Measurements from ENCODE around the gene CFAP47. TPM values are rescaled to one million over a fixed set of nuclear protein-coding genes. Genes with fewer than 3 reads are reported as not detected.
"Not testable (repeated sequence)": the region's sequence is repeated elsewhere in the genome, so short reads cannot be mapped to it uniquely, and the experiment has no call there.

Gene CFAP47
- total RNA-seq, 1 donor from 2014 or later: 0.93 TPM

DNA sequence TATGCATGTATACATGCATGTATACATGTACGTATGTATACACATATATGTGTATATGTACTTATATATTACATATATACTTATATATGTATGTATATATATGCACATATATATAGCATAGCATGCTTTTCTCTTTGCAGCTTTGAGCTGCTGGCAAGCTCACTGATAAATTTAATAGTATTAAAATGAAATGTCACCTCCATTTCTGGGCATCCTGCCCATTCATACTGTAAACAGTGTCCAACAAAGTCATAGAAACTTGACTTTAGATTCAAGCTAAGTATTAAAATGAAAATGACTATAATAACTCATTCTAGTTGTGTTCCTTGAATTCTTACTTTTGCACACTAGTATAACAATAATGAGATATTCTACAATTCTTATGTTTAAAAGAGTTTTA, 163.7 kb downstream of the CFAP47 start:
- H3K4me3 Mint-ChIP-seq: no peak overlapping the region
- H3K9me3 Mint-ChIP-seq: peaks cover 8% of the 10 kb centered on the region
- H3K4me1 Mint-ChIP-seq: no peaks in the 10 kb centered on the region
- TF ChIP-seq, protein P1, sequence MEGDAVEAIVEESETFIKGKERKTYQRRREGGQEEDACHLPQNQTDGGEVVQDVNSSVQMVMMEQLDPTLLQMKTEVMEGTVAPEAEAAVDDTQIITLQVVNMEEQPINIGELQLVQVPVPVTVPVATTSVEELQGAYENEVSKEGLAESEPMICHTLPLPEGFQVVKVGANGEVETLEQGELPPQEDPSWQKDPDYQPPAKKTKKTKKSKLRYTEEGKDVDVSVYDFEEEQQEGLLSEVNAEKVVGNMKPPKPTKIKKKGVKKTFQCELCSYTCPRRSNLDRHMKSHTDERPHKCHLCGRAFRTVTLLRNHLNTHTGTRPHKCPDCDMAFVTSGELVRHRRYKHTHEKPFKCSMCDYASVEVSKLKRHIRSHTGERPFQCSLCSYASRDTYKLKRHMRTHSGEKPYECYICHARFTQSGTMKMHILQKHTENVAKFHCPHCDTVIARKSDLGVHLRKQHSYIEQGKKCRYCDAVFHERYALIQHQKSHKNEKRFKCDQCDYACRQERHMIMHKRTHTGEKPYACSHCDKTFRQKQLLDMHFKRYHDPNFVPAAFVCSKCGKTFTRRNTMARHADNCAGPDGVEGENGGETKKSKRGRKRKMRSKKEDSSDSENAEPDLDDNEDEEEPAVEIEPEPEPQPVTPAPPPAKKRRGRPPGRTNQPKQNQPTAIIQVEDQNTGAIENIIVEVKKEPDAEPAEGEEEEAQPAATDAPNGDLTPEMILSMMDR (conservative IDR thresholded peaks at IDR 0.05): no peak
- no peaks in the 10 kb centered on the region for H3K27me3 Mint-ChIP-seq (ENCODE audit: low read depth)
- peaks cover 5% of the 10 kb centered on the region for H3K36me3 Mint-ChIP-seq (ENCODE audit: low read depth)
- no peak overlapping the region for H3K27ac Mint-ChIP-seq (ENCODE audit: unreplicated experiment)
- no peak for DNase-seq (ENCODE audit: low read depth, low spot score)

- H3K27ac Mint-ChIP-seq (ENCODE audit: unreplicated experiment): no peak overlapping the region
- H3K4me1 Mint-ChIP-seq: no peaks in the 10 kb centered on the region
- no peaks in the 10 kb centered on the region for H3K9me3 Mint-ChIP-seq
- TF ChIP-seq, protein P1 (conservative IDR thresholded peaks at IDR 0.05): no peak
- H3K4me3 Mint-ChIP-seq: no peak overlapping the region
- H3K27me3 Mint-ChIP-seq (ENCODE audit: low read depth): no peaks in the 10 kb centered on the region
- H3K36me3 Mint-ChIP-seq (ENCODE audit: low read depth): no peaks in the 10 kb centered on the region
- no peak for DNase-seq (ENCODE audit: low read depth, low spot score)
These were observed 167.8 kb downstream of the CFAP47 start for GRCh38 chrX:36087366-36087765.

DNA sequence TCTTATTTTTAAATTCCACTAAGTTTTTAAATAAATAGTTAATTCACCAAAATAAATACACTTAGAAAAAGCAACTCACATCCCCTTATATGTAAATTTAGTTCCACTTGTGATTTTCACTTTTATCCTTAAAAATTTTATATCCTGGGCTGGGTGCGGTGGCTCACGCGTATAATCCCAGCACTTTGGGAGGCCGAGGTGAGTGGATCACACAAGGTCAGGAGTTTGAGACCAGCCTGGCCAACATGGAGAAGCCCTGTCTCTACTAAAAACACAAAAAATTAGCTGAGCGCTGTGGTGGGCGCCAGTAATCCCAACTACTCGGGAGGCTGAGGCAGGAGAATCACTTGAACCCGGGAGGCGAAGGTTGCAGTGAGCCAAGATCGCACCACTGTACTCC, 169.4 kb downstream of the CFAP47 start:
- not testable (repeated sequence) for DNase-seq (ENCODE audit: low read depth, low spot score); H3K4me1 Mint-ChIP-seq; H3K9me3 Mint-ChIP-seq; H3K36me3 Mint-ChIP-seq (ENCODE audit: low read depth); H3K27me3 Mint-ChIP-seq (ENCODE audit: low read depth); H3K27ac Mint-ChIP-seq (ENCODE audit: unreplicated experiment); H3K4me3 Mint-ChIP-seq

DNA sequence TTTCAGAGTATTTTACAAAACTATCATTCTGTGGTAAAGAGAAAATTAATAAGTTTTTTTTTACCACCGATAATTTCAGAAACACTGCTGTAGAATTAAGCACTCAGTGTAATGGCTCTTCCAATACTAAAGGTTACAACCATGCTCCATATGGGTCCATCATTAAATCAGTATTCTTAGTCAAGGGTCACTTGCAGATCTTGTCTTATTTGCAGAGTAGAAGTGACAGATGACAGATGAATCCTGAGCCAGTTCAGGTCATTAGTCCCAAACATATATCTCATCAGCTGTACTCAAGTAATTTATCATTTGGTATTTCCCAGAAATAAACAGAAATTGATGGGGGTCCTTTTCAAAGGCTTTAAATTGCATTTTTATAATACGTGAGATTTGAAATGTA, 182.9 kb downstream of the CFAP47 start:
- Mint-ChIP-seq H3K4me3 (no peak overlapping the region), H3K27ac (ENCODE audit: unreplicated experiment) (no peak overlapping the region), H3K36me3 (ENCODE audit: low read depth) (no peaks in the 10 kb centered on the region), H3K9me3 (peaks cover 10% of the 10 kb centered on the region), H3K4me1 (no peaks in the 10 kb centered on the region), H3K27me3 (ENCODE audit: low read depth) (no peaks in the 10 kb centered on the region)
- TF ChIP-seq, protein P1 (conservative IDR thresholded peaks at IDR 0.05): no peak
- no peak for DNase-seq (ENCODE audit: low read depth, low spot score)

DNA sequence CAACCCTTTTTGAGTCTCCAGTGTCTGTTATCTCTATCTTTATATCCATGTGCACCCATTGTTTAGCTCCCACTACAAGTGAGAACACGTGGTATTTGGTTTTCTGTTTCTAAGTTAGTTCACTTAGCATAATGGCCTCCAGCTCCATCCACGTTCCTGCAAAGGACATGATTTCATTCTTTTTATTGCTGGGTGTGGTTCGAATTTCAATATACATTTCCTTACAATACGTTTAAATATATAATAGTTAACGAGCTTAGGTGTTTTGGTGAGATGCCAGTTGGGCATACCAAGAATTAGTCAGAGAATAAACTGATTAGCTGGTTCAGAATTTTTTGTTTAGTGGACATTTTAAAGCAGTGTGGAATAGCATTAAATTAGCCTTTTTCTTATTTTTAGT, 196.7 kb downstream of the CFAP47 start:
- Mint-ChIP-seq H3K27me3 (ENCODE audit: low read depth) (no peaks in the 10 kb centered on the region), H3K27ac (ENCODE audit: unreplicated experiment) (no peak overlapping the region), H3K4me3 (no peak overlapping the region), H3K9me3 (peaks cover 19% of the 10 kb centered on the region), H3K36me3 (ENCODE audit: low read depth) (peaks cover 3% of the 10 kb centered on the region), H3K4me1 (no peaks in the 10 kb centered on the region)
- DNase-seq (ENCODE audit: low read depth, low spot score): no peak
- TF ChIP-seq, protein P1 (conservative IDR thresholded peaks at IDR 0.05): no peak

- Mint-ChIP-seq H3K4me1 (no peaks in the 10 kb centered on the region), H3K27me3 (ENCODE audit: low read depth) (no peaks in the 10 kb centered on the region), H3K36me3 (ENCODE audit: low read depth) (no peaks in the 10 kb centered on the region), H3K4me3 (no peak overlapping the region), H3K9me3 (no peaks in the 10 kb centered on the region), H3K27ac (ENCODE audit: unreplicated experiment) (no peak overlapping the region)
- TF ChIP-seq, protein P1 (conservative IDR thresholded peaks at IDR 0.05): no peak
- DNase-seq (ENCODE audit: low read depth, low spot score): no peak
These were observed 239.7 kb downstream of the CFAP47 start for GRCh38 chrX:36159254-36159653.
